ENCODE results near the gene SLC2A1. TPM values are rescaled to one million over a fixed set of nuclear protein-coding genes. Genes with fewer than 3 reads are reported as not detected.

The SLC2A1 gene
- total and polyA plus RNA-seq, 2 of the 13 experiments (the other 11 are each of a cell fraction or from before 2014, with no cell fraction given) = 125 to 423 TPM

DNA sequence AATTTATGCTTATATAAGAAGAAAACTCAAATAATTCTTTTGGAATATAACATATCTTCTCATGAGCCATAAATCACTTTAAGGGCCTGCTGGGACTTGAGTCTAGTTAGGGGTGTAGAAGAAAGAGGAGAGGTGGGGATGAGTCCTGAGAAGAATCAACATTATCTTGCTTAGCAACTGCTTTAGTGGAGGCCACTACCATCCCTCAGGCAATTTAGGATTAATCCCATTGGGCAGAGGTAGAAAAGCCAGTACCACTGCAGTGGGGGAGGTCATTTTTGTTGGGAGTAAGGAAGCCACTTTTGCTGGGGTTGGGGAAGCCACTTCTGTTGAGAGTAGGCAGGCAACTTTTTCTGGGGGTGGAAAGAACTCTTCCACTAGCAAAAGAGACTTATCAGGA lies 47.7 kb downstream of the SLC2A1 start:
- DNase-seq (ENCODE audit: low spot score) = no peak
- in situ Hi-C loops (cut with HindIII; ENCODE audit: extremely low pct_ligation_motif_present, low pct_unique_long_range_greater_than_20kb) = loop anchor here (5.0 to 25.0 kb wide), 2 partner anchors 161 to 501 kb away; no protein-coding TSS in a partner anchor

More for the DNA sequence above, 47.7 kb downstream of the SLC2A1 start:
- ChIA-PET POLR2A (no interaction called here), CTCF (ENCODE audit: low intra/inter-chr PET ratio, low total read pairs) (no interaction called here)
- H2AFZ ChIP-seq (ENCODE audit: low read length) = no peak overlapping the region
- BruUV-seq (replicated peaks) = no TSS peak
- no peak overlapping the region for H3K4me3 ChIP-seq (replicated peaks in 1 of 3; ENCODE audit: insufficient read depth in 1 of 3, low read depth in 2 of 3, low read length in 3 of 3)
- no peak for ATAC-seq
- H3K27ac ChIP-seq (ENCODE audit: extremely low read length, insufficient read depth, low read length) = no peak overlapping the region
- no peak for FAIRE-seq
- no peak overlapping the region for H3K9ac ChIP-seq (ENCODE audit: insufficient read depth, low read depth, low read length)
- H3K4me2 ChIP-seq (ENCODE audit: low read depth, low read length) = no peak overlapping the region
- no peaks in the 10 kb centered on the region for H4K20me1 ChIP-seq (ENCODE audit: insufficient read depth, low read length)
- no peak for TF ChIP-seq ZNF530 (CRISPR knock-in tag; IDR thresholded peaks at IDR 0.05; ENCODE audit: low read depth)
- TF ChIP-seq HOXA3 (CRISPR knock-in tag; IDR thresholded peaks at IDR 0.05) = no peak
- no peak for TF ChIP-seq SMYD3 (CRISPR knock-in tag; IDR thresholded peaks at IDR 0.05)
- TF ChIP-seq TEAD3 (CRISPR knock-in tag; optimal IDR thresholded peaks at IDR 0.05; ENCODE audit: borderline replicate concordance) = no peak
- no peak for TF ChIP-seq FOXJ3 (CRISPR knock-in tag; IDR thresholded peaks at IDR 0.05; ENCODE audit: borderline replicate concordance)
- no peak for TF ChIP-seq NFRKB (IDR thresholded peaks at IDR 0.05)
- no peak for TF ChIP-seq ZNF83 (CRISPR knock-in tag; IDR thresholded peaks at IDR 0.05; ENCODE audit: borderline replicate concordance)
- TF ChIP-seq CBFB (CRISPR knock-in tag; IDR thresholded peaks at IDR 0.05) = no peak
- no peak for TF ChIP-seq ZNF253 (CRISPR knock-in tag; IDR thresholded peaks at IDR 0.05; ENCODE audit: borderline replicate concordance)
- TF ChIP-seq THAP7 (CRISPR knock-in tag; IDR thresholded peaks at IDR 0.05) = no peak
- TF ChIP-seq ISX (CRISPR knock-in tag; conservative IDR thresholded peaks at IDR 0.05) = no peak
- TF ChIP-seq ELF3 (CRISPR knock-in tag; IDR thresholded peaks at IDR 0.05) = no peak
- TF ChIP-seq HMG20A (CRISPR knock-in tag; IDR thresholded peaks at IDR 0.05; ENCODE audit: borderline replicate concordance) = no peak
- TF ChIP-seq ZNF512B (CRISPR knock-in tag; IDR thresholded peaks at IDR 0.05; ENCODE audit: borderline replicate concordance) = no peak
- no peak for TF ChIP-seq PLSCR1 (CRISPR knock-in tag; IDR thresholded peaks at IDR 0.05; ENCODE audit: borderline replicate concordance)
- intact Hi-C loops (cut with micrococcal nuclease; ENCODE audit: unreplicated experiment) = no loop called here
- peaks cover 1 to 11% of the 10 kb centered on the region in 2 experiments; a peak in 3 of 5 replicates for H3K27me3 ChIP-seq (ENCODE audit: control insufficient read depth in 1 of 2, insufficient read depth in 2 of 2, low read length in 2 of 2)
- peaks cover 10% of the 10 kb centered on the region; the same call in 1 of the 2 replicates for H3K9me3 ChIP-seq (ENCODE audit: low read length)
- no peaks in the 10 kb centered on the region for H3K4me1 ChIP-seq (ENCODE audit: insufficient read depth, low read length)
- H3K36me3 ChIP-seq (replicated peaks in 1 of 2; ENCODE audit: control insufficient read depth in 1 of 2, insufficient read depth in 2 of 2, low read length in 2 of 2) = no peaks in the 10 kb centered on the region
- H3K79me2 ChIP-seq (ENCODE audit: insufficient read depth, low read length) = no peaks in the 10 kb centered on the region
